HG03342 (cell line): ENCODE results near the gene NRXN2.
"Not testable (repeated sequence)": the region's sequence is repeated elsewhere in the genome, so short reads cannot be mapped to it uniquely, and the experiment has no call there.

Source experiments
- ATAC-seq: cut with Tn5 transposase; IDR thresholded peaks from one replicate; pipeline ENCODE4 v1.9.1; 2021; ENCODE audit warnings: mild to moderate bottlenecking, moderate library complexity; ENCODE audit not compliant: unreplicated experiment

Gene NRXN2

DNA sequence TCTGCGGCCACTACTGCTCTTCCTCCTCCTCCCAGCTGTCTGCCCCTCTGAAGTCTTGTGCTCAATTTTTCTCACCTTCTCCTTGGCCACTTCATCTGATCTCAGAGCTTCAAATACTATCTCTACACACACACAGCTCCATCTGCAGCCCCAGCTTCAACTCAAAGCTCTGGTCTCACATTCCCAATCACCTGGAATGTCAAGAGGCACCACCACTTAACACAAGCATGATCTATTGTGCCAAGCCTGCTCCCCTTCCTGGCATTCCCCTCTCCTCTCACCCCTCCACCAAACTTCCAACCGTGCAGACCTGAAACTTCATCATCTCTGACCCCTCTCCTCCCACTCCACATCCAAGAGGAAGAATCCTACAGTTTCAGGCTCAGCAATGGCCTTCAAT is 17.5 kb downstream of the NRXN2 start:
- no peak for ATAC-seq

- no peak for ATAC-seq
These were observed 19.9 kb downstream of the NRXN2 start for GRCh38 chr11:64703048-64703447.

- ATAC-seq = not testable (repeated sequence)
These were observed 21.0 kb downstream of the NRXN2 start for GRCh38 chr11:64701956-64702355.

DNA sequence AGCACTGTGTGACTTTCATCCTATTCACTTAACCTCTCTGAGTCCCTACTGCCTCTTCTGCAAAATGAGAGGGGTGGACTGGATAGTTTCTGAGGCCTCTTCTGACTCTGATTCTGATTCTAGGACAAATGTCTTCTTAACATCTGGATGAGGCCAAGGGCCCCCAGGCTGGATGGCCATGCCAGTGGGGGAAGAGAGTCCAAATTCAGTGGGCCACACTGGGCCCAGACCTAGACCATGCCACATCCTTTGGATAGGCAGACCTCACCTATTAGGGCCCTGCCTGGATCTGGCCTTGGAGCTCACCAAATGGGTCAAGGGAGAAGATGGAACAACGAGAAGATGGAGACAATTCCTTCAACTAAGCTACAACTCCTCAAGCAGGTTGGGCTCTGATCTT is 24.6 kb downstream of the NRXN2 start:
- ATAC-seq = no peak

DNA sequence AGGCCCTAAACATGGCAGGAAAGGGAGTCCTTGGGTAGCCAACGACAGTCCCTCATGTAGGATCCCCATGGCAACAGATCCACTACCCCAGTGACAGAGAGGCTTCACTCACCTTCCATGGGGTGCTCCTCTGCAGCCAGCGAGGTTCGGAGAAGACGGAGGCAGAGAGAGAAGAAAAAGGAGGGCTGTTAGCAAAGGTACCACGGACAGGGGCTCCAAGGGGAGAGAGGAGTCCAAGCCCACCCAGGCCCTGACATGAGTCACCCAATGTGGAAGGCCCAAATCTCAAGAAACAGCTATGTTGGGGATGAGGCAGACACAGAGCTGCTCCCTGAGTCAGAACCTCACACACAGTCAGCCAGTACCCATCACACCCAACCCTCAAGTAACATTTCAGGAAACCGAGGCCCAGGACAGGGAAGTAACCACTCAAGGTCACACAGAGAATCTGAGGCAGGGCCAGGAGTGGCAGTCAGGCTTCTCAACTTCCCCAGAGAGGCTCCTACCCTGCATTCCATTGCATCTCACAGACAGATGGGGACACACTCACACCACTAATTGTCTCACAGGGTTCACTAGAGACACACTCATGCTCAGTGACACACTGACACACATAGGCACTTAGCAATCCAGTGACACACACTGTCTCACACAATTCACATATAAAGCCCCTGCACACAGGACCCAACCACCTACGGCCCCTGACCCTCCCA is 25.2 kb downstream of the NRXN2 start:
- ATAC-seq = no peak

DNA sequence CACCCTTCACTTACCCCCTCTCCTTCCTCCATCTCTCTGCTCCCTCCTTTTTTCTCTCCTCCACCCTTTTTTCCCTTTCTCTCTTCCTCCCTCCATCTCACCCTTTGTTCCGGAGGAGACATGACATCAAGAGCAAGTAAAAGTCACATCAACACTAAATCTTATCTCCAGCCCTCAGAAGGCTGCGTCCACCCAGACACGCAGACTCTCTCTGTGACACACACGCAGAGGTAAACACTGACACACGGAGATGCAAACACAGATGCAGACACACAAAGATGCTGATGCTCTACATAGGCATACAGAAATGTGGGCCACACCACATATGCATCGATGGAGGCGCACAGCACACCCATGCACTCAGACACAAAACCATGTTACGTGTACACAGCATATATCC is 27.0 kb downstream of the NRXN2 start:
- ATAC-seq = no peak

DNA sequence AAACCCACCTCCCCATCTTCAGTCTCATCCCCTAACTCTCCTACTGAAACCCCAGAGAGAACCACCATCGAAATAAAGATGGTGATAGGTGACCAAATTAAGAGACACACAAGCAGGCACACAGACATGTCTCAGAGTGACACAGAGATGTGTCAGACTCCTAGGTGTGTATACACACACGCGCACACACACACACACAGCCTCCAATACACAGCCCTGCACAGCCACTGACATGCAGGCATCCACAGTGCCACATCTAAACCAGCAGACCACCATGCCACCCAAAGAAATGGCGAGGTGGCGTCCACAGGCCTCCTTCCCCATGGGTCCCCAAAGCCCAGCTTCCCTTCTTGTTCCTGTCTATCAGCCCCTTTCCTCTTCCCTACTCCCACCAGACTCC is 27.4 kb downstream of the NRXN2 start:
- no peak for ATAC-seq

DNA sequence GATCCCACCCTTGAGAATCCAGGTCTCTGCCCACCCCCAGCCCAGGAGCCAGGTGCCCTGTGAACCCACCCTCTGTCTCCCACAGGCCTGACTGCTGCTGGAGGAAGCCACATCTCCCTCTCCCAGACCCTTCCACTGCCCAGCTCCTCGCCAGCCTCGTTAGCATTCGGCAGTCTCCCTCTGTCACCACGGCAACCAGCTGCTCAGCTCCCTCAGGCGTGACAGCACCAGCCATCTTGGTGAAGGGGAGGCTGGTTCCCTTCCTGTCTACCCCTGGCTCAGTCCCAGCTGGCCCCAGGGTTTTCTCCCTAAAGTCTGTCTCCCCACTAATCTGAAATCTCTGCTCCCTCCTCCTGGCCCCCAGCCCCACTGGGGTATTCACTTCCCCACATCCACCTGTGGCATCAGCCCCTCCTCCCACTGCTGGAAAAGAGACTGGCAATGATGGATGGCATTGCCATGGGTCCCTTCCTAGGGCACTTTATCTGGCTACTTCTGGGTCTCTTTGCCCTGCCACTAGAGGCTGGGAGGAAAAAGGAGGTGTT is 28.1 kb downstream of the NRXN2 start:
- ATAC-seq = no peak

- ATAC-seq = no peak
These were observed 28.8 kb downstream of the NRXN2 start for GRCh38 chr11:64694026-64694755.

- no peak for ATAC-seq
These were observed 30.1 kb downstream of the NRXN2 start for GRCh38 chr11:64692764-64693331.

DNA sequence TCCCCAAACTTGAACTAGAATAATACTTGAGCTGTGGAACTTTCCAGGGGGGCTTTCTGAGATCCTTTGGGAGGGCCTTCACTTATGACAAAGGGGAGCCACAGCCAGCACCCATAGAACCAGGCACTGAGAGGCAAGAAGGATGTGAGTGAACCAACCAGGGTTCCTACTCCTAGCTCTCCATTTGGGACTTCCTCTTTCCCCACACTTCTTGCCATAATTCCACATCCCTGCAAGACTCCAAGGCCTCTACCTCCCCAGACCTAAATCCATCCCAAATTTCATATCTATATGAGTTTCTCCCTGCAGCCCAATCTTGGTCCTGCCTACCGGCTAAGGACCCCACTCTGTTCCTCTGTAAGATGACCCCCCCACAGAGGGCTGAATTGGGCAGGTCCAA is 31.5 kb downstream of the NRXN2 start:
- ATAC-seq = no peak

- ATAC-seq = no peak
These were observed 32.8 kb downstream of the NRXN2 start for GRCh38 chr11:64690235-64690634.

DNA sequence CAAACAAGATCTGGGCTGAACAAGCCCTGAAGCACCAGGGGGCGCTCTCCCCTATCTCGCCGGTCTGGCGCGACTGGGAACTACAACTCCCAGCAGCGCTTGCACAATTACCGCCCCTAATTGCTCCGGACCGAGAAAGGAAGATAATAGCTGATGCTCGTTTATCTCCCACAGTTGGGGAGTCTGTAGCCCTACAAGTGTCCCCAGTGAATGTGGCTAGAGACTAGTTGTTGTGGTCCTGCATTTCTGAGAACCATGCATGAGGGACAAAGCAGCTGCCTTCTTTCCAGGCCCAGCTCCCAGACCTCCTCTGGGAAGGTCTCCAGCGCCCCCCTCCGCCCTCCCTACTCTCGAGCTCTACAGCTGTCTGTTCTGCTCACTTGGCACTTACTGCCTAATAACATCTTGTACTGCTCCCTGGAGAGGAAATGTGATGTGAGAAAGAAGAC is 34.4 kb downstream of the NRXN2 start:
- ATAC-seq = peak; percentile 79

- ATAC-seq = no peak
These were observed 35.1 kb downstream of the NRXN2 start for GRCh38 chr11:64687643-64688533.

- ATAC-seq = no peak
These were observed 35.8 kb downstream of the NRXN2 start for GRCh38 chr11:64687204-64687603.

GRCh38 chr11:64686466-64687170 is 36.4 kb downstream of the NRXN2 start:
- no peak for ATAC-seq

GRCh38 chr11:64685536-64685935 is 37.5 kb downstream of the NRXN2 start:
- no peak for ATAC-seq

DNA sequence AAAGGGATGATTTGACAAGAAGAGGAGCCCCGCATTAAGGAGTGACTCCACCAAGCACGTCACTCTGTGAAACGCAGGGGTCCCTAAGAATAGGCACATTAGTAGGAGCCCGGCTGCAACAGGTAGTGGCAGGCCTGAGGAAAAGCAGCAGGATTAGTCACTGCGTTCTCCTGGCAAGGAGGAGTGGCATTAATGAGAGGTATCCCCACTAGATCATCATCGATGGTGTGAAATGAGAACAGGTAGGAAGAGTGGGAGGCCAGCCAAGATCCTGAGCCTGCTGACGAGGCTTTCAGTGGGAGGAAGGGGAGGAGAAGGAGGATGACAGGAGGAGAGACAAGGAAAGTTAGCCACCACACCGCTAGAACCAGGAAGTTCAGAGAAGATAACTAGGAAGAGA is 38.6 kb downstream of the NRXN2 start:
- ATAC-seq = no peak

DNA sequence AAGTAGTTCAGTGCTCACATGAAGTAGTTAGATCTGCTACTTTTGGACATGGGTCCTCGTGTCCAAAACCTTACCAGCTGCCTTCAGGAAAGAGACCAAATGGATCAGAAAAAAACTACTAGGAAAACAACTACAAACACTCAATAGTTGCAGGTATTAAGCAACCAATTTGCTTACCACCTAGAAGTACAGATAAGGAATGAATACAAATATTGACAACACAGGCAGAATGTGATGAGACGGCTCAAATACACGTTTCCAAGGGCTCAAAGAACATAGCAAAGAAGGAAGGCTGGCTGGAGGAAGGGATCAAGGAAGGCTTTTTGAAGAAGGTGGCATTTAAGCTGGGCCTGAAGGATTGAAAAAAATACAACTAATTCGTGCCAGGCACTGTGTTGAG is 41.8 kb downstream of the NRXN2 start:
- ATAC-seq = no peak

- ATAC-seq = no peak
These were observed 43.2 kb downstream of the NRXN2 start for GRCh38 chr11:64679846-64680245.
